GM19463 (cell line): ENCODE data around the gene CALML3.

Experiments used
- ATAC-seq: cut with Tn5 transposase; IDR thresholded peaks from one replicate; pipeline ENCODE4 v1.9.1; 2021; ENCODE audit warnings: mild to moderate bottlenecking, moderate library complexity; ENCODE audit not compliant: unreplicated experiment

CALML3 gene

GRCh38 chr10:5538446-5538845 is 13.7 kb downstream of the CALML3 start:
- ATAC-seq = no peak

GRCh38 chr10:5538892-5539651 is 14.3 kb downstream of the CALML3 start:
- no peak for ATAC-seq

DNA sequence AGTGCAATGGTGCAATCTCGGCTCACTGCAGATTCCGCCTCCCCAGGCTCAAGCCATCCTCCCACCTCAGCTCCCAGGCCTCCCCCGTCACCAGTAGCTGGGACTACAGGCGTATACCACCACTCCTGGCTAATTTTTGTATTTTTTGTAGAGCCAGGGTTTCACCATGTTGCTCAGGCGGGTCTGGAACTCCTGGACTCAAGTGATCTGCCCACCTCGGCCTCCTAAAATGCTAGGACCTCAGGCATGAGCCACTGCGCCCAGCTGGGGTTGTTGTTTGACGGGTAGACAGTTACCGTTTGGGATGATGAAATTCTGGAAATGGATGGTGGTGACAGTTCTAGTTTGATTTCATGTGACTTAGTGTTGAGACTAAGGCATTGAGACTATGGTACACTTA is 15.3 kb downstream of the CALML3 start:
- no peak for ATAC-seq

GRCh38 chr10:5540891-5541290 is 16.1 kb downstream of the CALML3 start:
- no peak for ATAC-seq

DNA sequence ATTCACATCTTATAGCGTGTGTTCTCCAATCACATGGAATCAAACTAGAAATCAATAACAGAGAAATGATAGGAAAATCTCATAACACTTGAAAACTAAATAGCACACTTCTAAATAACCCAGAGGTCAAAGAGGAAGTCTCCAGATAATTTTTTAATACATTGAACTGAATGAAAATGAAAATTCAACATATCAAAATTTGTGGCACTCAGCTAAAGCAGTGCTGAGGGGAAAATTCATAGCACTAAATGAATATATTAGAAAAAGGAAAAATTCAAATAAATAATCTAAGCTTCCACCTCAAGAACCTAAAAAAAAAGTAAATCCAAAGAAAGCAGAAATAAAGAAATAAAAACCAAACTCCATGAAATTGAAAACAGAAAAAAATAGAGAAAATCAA is 17.3 kb downstream of the CALML3 start:
- no peak for ATAC-seq

DNA sequence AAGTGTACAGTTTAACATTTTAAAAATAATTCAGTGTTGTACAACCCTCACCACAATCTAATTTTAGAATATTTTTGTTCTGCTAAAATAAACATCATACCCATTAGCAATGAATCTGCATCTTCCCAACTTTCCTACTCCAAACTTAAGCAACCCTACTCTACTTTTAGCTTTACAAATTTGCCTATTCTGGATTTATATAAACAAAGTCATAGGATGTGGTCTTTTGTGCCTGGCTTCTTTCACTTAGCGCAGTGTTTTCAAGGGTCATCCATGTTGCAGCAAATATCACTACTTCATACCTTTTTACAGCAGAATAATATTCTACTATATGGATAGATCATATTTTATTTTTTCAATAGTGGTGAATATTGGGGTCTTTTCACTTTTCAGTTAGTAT is 18.9 kb downstream of the CALML3 start:
- ATAC-seq = no peak

GRCh38 chr10:5544216-5544805 is 19.6 kb downstream of the CALML3 start:
- ATAC-seq = no peak

GRCh38 chr10:5545011-5545410 is 20.2 kb downstream of the CALML3 start:
- ATAC-seq = no peak

- no peak for ATAC-seq
Observed at GRCh38 chr10:5545426-5545777, 20.6 kb downstream of the CALML3 start.

GRCh38 chr10:5545778-5546710 is 21.3 kb downstream of the CALML3 start:
- no peak for ATAC-seq

- no peak for ATAC-seq
Observed at GRCh38 chr10:5546891-5547680, 22.3 kb downstream of the CALML3 start.

DNA sequence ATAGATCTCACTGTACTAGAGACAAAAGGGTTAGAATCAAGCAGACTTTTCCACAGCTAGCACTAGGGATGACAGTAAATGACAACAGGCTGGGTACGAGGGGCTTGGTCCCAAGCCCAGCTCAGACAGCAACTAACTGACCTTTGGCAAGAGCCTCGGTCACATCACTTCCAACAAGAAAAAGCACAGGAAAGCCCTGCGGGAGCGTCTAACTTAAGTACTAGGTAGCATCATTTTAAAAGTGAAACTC is 22.8 kb downstream of the CALML3 start:
- ATAC-seq = no peak

DNA sequence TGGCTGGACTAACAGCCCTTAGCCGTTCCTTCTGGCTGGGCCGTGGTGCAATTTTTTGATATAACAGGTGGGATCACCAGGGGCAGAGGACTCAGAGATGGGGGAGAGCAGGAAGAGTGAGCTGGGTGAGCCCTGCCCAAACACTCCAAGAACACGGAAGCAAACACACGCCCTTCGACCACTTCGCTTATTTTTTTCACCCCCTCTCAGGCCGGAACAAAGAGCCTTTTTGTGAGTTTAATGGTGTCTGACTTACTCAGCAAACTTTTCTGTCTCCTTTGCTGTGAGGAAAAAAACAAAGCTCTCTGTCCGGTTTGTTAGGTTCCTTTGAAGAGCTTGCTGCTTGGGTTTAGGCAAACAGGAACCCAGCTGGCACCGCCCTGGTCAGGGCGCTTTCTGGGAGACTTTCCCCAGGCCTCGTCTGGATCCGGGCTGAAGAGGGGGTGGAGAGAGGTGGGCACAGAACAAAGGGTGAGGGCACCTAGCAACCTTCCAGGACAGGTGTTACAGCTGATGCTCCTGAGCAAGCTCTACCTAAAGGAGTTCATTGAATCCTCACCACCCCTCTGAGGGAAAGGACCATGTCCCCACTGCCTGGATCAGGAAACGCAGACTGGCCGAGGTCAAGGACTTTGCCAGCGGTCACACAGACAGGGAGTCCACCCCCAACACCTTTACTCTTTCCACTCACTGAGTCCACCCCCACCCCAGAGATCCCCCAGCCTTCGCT is 23.3 kb downstream of the CALML3 start:
- no peak for ATAC-seq

- no peak for ATAC-seq
Observed at GRCh38 chr10:5549462-5550249, 24.9 kb downstream of the CALML3 start.

DNA sequence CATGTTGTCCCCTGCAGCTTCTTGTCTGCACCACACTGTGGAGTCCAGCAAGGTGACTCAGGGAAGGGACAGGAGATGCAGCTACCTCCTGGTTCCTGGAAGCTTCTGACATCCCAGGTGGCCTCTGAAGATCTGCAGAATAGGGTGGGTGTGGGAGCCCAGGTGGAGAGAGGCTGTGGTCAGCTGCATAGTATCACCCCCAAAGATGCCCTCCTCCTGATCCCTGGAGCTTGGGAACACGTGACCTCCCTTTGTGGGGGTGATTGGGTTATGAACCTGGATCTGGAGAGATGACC is 25.4 kb downstream of the CALML3 start:
- no peak for ATAC-seq

DNA sequence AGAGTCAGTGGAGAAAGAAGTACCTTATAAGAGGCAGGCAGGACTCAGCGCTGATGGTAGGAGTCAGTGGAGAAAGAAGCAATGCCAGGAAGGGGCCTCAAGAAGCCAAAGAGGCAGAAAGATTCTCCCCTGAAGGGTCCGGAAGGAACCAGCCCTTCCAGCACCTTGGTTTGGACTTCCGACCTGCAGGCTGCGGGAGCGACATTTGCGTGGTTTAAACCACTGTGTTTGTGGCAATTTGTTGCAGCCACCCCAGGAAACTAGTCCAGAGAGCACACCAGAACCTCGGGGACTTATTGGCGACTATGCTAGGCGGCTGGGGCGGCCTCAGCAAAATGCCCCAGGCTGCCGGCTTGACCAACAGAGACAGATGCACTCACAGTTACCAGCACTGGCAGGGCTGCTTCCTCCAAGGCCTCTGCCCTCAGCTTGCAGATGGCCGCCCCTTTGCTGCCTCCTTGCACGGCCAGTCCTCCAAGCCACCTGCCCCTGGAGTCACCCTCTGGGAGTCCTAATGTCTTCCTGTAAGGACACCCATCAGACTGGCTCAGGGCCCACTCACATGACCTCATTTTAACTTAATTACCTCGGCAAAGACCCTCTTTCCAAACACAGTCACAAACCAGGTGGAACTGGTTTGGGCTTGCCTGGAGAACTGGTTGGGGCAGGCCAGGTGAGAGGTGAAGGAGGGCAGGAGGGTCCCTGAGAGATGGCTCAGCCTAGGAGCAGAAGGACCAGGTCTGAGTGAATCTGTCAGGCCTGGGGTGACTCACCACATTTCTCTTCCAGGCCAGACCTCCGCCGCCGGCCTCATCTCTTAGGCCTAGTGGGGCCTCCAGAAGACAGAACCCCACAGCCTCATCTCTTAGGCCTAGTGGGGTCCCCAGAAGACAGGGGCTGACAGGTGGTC is 26.1 kb downstream of the CALML3 start:
- peak; percentile 17 for ATAC-seq

DNA sequence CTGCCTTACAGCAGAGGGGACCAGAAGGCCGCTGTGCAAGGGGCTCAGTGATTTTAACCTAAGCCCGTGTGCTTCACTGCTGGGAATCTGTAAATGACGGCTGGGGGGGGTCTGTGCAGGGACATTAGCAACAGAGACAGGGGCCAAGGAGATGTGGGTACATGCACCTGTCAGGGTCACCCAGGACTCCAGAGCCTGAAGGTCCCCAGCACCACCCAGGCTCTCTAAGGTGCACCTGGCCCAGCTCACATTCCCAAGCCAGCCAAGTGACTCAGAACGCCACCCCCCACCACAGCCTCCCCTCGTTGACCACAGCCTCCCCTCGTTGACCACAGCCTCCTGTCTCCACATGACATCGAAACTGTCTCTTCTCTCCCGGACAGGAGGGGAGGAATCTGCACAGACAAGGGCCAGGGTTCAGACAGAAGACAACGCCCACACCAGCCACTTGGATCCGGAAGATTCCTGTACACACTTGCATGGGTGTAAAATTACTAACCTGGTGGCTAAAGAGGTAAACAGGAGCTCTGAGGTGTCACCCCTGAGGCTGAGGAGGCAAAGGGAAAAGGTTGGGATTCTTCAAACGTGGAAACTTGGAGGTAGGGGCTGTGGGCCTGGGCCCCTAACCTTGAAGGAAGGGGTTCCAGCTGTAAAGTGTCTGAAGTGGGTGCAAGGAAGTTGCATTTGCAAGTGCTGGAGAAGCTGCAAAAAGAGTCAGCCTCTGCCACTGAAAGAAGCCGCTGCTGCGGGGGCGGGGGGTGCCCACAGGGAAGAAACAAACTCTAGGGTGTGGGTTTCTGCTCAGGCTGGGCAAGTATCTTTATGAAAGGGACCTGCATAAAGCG is 27.0 kb downstream of the CALML3 start:
- ATAC-seq = peak; percentile 51
